CD4-positive, alpha-beta T cell treated with Interleukin-4 for 4 hours (primary cell): ENCODE data around the gene CLEC4E.
"Not testable (repeated sequence)": the region's sequence is repeated elsewhere in the genome, so short reads cannot be mapped to it uniquely, and the experiment has no call there.

ENCODE experiments used
- DNase-seq: peaks from one replicate; pipeline ENCODE4 v3.0.0-alpha.2; 2020

The CLEC4E gene

DNA sequence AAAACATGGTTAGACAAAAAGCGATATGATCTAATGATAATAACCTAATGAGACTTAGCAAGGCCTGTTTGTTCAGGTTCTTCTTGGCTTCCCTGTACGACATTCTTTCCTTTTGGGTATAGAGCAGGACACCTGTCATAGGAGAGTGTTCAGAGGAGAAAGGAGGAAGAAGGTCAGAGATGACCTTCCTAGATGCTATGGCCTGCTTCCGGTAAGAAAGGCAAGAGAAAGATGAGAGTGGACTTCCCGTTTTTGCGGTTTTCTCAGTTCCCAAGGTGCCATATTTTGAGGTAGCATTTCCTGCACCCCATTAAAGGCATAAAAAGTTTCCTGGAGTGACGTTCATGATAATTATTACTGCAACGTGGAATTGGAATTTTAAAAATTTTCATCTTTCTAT is 8.7 kb downstream of the CLEC4E start:
- no peak for DNase-seq

DNA sequence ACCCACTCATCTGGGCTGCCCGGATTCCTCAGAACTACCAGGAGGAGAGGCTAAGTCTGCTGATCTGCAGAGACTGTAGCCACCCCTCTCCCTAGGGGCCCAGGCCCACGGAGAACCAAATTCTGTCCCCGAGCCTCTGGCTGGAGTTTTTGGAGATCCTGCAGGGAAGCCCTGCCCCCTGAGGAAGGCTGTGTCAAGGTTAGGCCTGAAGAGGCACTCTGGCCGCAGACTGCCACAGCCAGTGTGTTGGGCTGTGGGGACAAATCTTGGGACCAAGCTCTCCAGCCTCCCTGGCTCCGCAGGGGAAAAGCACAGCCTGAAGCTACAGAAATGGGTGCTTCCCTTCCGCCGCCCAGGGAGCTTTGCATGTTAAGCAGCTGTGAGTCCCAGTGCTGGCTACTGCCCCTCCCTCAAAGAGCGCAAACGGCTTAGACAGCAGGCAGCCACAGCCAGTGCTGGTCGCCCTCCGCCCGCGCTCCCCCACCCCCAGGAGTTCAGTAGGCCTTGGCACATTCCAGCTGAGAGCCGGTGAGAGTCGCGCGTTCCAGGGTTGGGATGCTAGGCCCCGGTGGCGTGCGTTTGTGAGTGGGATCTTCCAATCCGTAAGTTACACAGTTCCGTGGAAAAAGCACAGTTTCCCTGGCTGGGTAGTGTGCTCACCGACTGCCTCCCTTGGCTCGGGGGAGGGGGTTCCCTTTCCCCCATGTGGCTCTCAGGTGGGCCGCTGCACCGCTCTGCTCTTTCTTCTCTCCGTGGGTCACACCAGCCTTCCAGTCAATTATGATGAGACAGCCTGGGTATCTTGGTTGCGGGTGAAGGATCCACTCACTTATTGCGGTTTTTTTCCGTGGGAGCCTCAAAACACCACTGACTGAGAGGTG is 13.2 kb downstream of the CLEC4E start:
- DNase-seq: no peak

DNA sequence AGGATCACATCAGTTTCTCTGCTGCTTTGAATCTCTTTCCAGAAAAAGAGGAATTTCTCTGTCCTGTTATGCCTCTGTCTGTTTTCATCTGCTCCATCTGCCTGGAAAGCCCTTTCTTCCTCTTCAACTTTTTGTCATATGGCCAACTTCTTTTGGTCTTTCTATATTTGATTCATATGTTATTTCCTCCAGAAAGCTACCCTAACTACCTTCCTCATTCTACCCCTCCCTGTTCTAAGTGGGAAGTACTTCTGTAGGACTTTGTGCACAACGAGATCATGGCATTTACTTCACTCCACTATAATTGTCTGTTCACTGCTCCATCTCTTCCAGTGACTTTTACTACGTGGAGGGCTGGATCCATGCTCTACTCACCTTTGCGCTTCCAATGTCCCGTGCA is 21.5 kb downstream of the CLEC4E start:
- no peak for DNase-seq

DNA sequence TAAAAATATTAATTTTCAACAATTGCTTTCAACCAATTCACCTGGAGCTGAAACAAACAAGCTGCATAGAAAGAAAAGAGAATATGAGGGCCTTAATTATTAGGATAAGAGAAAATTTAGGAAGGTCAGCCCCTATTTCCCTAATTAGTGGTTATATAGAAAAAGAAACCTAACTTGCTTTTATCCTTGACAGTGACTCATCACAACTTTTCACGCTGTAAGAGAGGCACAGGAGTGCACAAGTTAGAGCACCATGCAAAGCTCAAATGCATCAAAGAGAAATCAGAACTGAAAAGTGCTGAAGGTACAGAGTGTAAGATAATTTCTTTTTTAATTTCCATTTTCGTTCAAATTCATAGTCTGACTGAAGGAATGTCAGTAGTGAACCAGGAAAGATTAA is 22.7 kb downstream of the CLEC4E start:
- DNase-seq: no peak

DNA sequence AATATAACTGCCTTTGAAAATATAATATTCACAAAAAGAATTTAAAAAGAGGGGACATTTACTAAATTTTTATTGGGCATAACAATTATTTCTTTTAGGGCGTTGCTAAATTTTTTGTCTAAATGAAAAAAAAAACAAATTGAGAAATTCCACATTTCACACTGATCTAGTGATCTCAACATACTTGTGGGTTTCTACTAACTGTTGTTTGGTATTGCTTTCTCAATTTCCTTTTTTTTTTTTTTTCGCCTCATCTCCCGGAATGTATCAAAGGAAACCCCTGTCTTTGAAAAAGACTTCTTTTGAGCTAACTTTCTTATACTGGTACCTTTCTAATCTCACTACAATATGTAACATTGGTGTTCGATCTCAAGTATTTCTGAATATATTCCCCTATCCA is 27.4 kb downstream of the CLEC4E start, which contains the start of gene CLEC4D:
Gene CLEC4D, plus strand, starts transcription at position 248 of the 400 bp plus-strand sequence. CDS start 230 bp downstream, outside the sequence.
- DNase-seq: no peak

DNA sequence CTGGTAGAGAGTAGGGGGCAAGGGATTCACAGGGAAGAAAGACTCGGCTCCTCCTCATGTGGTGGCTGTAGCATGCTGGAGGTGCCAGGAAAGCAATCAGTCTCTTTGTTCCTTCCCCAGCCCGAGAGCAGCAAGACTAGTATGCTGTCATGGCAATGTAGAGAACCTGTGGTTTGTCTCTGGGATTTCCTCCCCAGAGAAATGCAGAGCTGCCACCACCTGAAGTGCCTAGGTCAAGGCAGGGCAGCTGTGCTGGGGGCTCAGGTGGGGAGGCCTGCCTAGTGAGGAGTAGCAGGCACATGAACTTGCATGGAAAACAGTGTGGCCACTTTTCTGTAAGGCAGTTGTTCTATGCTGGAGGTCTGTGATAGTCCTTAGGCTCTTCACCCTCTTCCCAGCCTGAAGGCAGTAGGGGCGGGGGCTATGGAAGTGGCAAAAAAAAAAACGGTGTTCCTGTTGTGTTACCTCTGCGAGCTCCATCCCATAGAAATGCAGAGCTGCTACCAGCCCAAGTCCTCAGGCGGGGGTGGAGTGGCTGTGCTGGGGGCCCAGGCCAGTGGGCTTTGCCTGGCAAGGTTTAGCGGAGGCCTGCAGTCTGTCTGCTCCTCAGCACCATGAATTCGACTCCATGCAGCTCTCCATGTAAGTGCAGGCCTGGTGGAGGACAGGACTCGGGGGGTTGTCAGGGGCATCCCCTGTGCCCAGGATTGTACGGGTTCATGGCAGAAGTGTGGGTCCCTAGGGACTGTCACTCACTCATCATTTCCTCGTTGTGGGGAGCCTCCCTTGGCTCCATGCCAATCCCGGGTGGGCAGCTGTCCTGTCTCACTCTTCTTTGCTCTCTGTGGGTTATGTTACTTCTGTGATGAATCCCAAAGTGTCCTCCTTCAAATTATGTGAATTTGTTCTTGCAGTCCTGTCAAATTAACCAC is 31.5 kb downstream of the CLEC4E start:
- no peak for DNase-seq

DNA sequence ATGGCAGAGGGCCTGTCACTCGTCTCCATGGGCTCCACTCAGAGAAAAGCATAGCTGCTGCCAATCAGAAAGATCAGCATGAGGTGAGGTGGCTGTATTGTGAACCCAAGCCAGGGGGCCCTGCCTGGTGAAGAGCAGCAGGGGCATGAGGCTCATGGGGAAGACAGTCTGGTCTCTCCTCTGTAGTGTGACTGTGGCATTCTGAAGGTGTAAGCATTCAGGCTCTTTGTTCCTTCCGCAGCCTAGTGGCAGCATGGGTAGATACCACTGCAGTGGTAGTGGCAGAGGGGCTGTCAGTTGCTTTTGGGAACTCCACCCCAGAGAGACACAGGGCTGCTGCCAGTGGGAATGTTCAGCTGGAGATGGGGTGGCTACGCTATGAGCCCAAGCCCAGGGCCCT is 32.5 kb downstream of the CLEC4E start:
- no peak for DNase-seq

DNA sequence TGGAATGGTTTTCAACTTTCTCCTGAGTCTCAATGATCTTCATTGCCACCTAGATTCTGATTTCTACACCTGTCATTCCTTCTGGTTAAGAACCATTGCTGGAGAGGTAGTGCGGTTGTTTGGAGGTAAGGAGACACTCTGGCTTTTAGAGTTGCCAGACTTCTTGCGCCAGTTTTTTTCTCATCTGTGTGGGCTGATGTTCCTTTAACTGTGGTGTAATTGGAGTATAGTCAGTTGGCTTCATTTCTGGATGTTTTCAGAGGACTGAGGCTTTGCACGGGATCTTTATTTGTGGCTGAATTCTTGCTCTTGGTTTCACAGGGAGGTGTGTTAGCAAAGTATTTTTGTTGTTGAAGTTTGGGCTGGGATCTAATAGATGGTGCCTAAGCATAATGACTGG is 33.1 kb downstream of the CLEC4E start:
- DNase-seq: no peak

DNA sequence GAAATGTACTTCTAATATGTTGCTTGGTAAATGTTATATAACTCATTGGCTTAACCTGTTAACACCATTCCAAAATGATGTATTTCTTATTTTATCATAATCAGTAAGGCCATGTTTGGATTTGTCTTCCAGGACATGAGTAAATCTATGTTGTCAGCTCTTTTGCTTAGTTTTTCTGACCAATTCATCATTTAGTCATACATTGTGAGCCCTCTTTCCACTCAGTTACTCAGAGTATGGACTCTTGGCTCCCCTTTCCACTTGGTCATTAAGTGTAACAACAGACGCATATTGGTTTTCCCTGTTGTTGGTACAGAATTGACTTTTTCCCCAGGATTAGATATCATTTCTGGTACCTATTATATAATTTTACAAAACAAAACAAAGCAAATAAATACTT is 36.4 kb downstream of the CLEC4E start:
- DNase-seq: no peak

DNA sequence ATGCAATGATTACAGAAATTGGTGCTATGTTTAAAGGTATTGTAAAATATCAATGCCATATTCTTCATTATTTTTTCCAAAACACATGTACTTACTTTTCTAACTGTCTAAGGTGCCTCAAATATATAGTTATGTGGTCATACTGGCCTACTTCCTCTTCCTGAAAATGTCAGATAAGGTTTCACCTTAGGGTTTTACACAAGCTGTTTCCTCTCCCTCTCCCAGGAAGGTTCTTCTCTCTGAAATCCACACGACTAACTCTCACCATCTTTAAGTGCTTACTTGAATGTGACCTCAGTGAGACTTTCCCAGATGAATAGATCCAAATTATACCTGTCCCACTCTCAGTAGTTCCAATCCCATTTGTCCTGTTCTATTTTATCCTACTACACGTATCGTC is 39.0 kb downstream of the CLEC4E start:
- no peak for DNase-seq

DNA sequence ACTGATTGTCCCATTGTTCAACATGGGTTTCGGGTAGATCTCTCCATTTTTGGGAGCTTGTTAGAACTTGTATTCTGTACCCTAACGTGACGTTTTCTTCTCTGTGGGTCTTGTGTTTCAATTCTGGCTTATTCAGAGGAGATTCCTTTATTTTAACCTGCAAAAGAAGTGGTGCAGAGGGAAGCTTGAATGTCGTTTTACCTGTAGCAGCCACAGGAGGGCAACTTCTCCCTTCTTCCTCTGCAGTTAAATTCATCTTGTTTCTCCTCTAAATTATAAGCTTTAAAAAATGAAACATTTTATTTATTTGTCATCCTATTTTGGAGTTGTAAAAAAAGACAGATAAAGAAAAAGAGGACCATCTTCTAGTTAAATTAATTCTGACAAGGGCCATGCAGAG is 41.1 kb downstream of the CLEC4E start:
- DNase-seq: no peak

DNA sequence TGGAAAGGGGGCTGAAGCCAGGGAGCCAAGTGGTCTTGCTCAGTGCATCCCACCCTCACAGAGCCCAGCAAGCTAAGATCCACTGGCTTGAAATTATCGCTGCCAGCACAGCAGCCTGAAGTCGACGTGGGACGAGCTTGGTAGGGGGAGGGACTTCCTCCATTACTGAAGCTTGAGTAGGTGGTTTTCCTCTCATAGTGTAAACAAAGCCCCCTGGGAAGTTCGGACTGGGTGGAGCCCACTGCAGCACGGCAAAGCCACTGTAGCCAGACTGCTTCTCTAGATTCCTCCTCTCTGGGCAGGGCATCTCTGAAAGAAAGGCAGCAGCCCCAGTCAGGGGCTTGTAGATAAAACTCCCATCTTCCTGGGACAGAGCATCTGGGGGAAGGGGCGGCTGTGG is 44.6 kb downstream of the CLEC4E start:
- DNase-seq: not testable (repeated sequence)

DNA sequence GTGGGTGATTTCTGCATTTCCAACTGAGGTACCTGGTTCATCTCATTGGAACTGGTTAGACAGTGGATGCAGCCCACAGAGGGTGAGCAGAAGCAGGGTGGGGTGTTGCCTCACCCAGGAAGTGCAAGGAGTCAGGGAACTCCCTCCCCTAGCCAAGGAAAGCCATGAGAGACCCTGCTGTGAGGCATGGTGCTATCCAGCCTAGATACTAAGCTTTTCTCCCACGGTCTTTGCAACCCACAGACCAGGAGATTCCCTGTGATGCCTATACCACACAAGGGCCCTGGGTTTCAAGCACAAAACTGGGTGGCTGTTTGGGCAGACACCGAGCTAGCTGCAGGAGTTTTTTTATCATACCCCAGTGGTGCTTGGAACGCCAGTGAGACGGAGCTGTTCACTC is 45.0 kb downstream of the CLEC4E start:
- DNase-seq: not testable (repeated sequence)

DNA sequence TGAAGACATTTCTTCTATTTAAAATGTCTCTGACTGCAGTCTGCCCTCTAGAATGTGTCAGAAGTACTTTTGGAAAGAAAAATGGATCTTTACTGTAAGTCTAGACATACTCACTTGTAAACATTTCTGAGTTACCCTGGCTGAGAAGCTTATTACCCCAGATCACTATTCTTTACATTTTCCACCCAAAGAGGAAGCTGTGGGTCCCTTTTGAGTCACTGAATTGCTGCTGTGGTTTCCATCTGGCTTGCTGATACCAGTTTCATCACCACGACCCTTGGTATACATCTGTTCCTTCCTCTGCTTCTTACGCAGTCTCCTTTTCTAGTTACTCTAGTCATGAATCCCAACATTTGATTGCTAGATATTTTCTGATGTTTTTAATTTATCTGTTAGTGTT is 47.6 kb downstream of the CLEC4E start:
- DNase-seq: peak; percentile 49

DNA sequence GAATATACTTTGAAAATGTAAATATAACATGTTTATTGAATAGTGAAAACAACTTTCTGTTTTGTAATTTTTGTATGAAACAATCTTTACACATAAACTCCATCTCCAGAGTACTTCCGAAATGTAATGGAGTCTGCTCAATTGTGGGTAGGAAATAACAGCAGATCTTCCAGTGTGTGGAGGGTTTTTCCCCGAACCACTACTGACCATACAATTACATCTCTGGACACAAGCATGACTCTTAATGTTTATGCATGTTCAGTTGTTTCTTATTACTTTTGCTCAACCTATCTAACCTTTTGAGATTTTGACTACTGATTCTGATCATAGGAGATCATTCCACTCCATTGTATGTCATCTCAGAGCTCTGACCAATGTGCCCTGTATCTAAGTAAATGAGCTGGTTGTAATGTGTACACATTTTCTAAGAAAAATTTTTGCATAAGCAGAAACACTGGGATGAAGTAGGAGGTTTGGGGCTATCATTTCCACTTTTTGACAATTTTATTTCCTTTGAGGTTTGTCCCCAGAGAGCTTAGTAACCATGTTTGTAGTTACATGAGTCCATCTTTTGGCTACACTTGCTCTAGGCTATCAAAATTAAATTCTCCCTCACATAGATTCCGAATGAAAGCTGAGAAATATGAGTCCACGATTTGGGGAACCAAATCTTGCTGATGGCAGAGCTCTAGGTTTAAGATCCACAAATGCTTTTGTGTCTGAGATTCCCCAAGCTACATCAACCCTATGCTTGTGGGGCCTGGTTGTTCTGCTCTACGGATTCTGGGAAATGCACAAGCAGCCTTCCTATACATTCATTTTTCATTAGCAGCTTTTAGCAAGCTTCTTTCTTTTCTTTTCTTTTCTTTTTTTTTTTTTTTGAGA is 48.8 kb downstream of the CLEC4E start:
- DNase-seq: no peak
